Measurements from ENCODE around the gene OPRL1. TPM values are rescaled to one million over a fixed set of nuclear protein-coding genes. Genes with fewer than 3 reads are reported as not detected.

The OPRL1 gene
- total RNA-seq, 1 experiment from 2014 or later, result 0.59 TPM

- peaks cover 21% of the 10 kb centered on the region for H3K4me1 Mint-ChIP-seq (ENCODE audit: low read depth, unreplicated experiment)
- POLR2A ChIA-PET, result no interaction called here
Observed at GRCh38 chr20:64065974-64066343, 13.9 kb upstream of the OPRL1 start.

DNA sequence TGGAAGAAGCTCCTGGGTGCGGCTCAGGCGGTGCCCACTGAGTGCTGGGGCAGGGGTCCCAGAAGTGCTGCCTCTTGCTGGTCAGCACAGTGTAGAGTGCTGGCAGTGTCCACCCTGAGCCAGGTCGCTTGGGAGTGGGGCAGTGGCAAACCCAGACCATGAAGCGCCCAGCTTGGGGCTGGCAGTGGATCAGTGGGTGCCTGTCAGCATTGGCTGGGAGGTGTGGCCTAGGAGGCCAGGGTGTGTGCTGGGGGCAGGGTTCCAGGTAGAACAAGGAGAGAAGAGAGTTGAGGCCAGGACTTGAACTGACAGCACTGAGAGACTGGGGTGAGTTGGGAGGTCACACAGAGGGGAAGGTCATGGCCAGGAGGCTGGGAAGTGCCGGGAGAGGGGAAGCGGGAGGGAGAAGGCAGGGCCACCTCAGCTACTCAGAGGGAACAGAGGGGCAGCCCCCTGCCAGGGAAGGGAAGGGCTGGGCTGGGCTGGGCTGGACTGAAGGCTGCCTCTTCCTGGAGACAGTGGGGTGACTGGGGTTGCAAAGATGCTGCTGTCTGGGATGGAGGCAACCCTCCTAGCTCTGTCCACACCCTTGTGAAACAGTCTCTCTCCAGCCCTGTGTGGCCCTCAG is 12.8 kb upstream of the OPRL1 start:
- peaks cover 21% of the 10 kb centered on the region for H3K4me1 Mint-ChIP-seq (ENCODE audit: low read depth, unreplicated experiment)
- H3K4me3 ChIP-seq (ENCODE audit: low read depth, low read length), result no peak overlapping the region
- no peaks in the 10 kb centered on the region for H3K9me3 ChIP-seq
- TF ChIP-seq, protein P1, sequence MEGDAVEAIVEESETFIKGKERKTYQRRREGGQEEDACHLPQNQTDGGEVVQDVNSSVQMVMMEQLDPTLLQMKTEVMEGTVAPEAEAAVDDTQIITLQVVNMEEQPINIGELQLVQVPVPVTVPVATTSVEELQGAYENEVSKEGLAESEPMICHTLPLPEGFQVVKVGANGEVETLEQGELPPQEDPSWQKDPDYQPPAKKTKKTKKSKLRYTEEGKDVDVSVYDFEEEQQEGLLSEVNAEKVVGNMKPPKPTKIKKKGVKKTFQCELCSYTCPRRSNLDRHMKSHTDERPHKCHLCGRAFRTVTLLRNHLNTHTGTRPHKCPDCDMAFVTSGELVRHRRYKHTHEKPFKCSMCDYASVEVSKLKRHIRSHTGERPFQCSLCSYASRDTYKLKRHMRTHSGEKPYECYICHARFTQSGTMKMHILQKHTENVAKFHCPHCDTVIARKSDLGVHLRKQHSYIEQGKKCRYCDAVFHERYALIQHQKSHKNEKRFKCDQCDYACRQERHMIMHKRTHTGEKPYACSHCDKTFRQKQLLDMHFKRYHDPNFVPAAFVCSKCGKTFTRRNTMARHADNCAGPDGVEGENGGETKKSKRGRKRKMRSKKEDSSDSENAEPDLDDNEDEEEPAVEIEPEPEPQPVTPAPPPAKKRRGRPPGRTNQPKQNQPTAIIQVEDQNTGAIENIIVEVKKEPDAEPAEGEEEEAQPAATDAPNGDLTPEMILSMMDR (IDR thresholded peaks at IDR 0.05; ENCODE audit: insufficient read depth in 1 of 2, low read depth in 1 of 2, low read length in 1 of 2, severe bottlenecking in 1 of 2, unreplicated experiment in 1 of 2), result no peak
- H3K4me3 Mint-ChIP-seq (ENCODE audit: unreplicated experiment), result no peak overlapping the region
- no peak overlapping the region for H3K27ac Mint-ChIP-seq (ENCODE audit: unreplicated experiment)
- no peaks in the 10 kb centered on the region for H3K27me3 ChIP-seq (replicated peaks; ENCODE audit: control insufficient read depth, insufficient read depth, low read length)
- DNase-seq, result no peak
- intact Hi-C loops (cut with micrococcal nuclease; ENCODE audit: unreplicated experiment), result loop anchor here (10.0 kb wide), 1 partner anchor 172 kb away; the partner anchor contains the start of gene DNAJC5
- no peaks in the 10 kb centered on the region for H3K9me3 Mint-ChIP-seq (ENCODE audit: unreplicated experiment)
- CTCF ChIA-PET, result interaction anchor here (0.9 to 1.4 kb wide), 4 partner anchors 10 to 29 kb away, joined by 3 to 6 read pairs (median 4); partner anchors contain the start of gene LKAAEAR1
- no peaks in the 10 kb centered on the region for H3K36me3 ChIP-seq (ENCODE audit: control insufficient read depth, insufficient read depth, low read length)
- BruUV-seq (replicated peaks), result no TSS peak
- peaks cover 14% of the 10 kb centered on the region for H3K36me3 Mint-ChIP-seq (ENCODE audit: insufficient read depth, unreplicated experiment)
- no peaks in the 10 kb centered on the region for H3K27me3 Mint-ChIP-seq (ENCODE audit: insufficient read depth, unreplicated experiment)
- POLR2A ChIA-PET, result no interaction called here
- H3K4me1 ChIP-seq, result peaks cover 13% of the 10 kb centered on the region

More at GRCh38 chr20:64065974-64066343, 13.9 kb upstream of the OPRL1 start:
- no peaks in the 10 kb centered on the region for H3K27me3 ChIP-seq (replicated peaks; ENCODE audit: control insufficient read depth, insufficient read depth, low read length)
- H3K36me3 ChIP-seq (ENCODE audit: control insufficient read depth, insufficient read depth, low read length), result no peaks in the 10 kb centered on the region
- Mint-ChIP-seq H3K27me3 (ENCODE audit: insufficient read depth, unreplicated experiment) (no peaks in the 10 kb centered on the region), H3K36me3 (ENCODE audit: insufficient read depth, unreplicated experiment) (peaks cover 8% of the 10 kb centered on the region), H3K27ac (ENCODE audit: unreplicated experiment) (peak overlapping the region; percentile 45), H3K9me3 (ENCODE audit: unreplicated experiment) (no peaks in the 10 kb centered on the region), H3K4me3 (ENCODE audit: unreplicated experiment) (no peak overlapping the region)
- intact Hi-C loops (cut with micrococcal nuclease; ENCODE audit: unreplicated experiment), result loop anchor here (10.0 kb wide), 1 partner anchor 171 kb away; the partner anchor contains the start of gene DNAJC5
- CTCF ChIA-PET, result interaction anchor here (0.6 to 1.4 kb wide), 4 partner anchors 8 to 23 kb away, joined by 3 to 12 read pairs (median 4); partner anchors contain the start of gene LKAAEAR1
- DNase-seq, result no peak
- no peaks in the 10 kb centered on the region for H3K9me3 ChIP-seq
- TF ChIP-seq, protein P1 (IDR thresholded peaks at IDR 0.05; ENCODE audit: insufficient read depth in 1 of 2, low read depth in 1 of 2, low read length in 1 of 2, severe bottlenecking in 1 of 2, unreplicated experiment in 1 of 2), result no peak
- no peak overlapping the region for H3K4me3 ChIP-seq (ENCODE audit: low read depth, low read length)
- no TSS peak for BruUV-seq (replicated peaks)
- H3K4me1 ChIP-seq, result peaks cover 14% of the 10 kb centered on the region

DNA sequence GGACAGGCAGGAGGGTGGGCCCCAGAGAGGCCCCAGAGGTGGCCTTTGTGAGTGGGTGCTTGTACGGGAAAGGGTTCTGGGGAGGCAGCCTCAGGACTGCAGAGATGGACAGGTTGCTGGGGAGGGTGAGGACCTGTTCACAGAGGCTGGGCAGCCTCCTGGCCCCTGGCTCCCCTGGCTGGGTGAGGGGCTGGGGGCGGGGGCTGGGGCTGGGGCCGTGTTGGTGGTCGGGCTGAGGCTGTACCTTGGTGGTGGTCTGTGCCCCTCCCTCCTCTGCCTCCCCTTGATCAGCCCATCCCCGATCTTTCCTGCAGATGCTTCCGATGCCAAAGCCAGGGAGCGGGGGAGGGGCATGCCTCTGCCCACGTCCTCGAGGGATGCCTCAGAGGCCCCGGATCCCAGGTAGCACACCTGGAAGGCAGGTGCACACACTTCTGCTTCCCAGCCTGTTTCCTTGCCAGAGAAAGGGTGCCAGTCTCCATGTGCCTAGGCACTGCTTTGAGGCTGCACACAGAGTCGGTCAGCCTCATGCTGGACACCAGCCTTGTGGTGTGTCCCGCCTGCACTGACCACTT is 12.1 kb upstream of the OPRL1 start:
- Histone ChIP-seq H3K9me3 (no peaks in the 10 kb centered on the region), H3K36me3 (ENCODE audit: control insufficient read depth, insufficient read depth, low read length) (no peaks in the 10 kb centered on the region), H3K4me1 (0 out of 2 replicates have a peak, but pooled peaks cover 7% of the 10 kb centered on the region), H3K4me3 (ENCODE audit: low read depth, low read length) (no peak overlapping the region), H3K27me3 (replicated peaks; ENCODE audit: control insufficient read depth, insufficient read depth, low read length) (no peaks in the 10 kb centered on the region)
- Mint-ChIP-seq H3K36me3 (ENCODE audit: insufficient read depth, unreplicated experiment) (peaks cover 17% of the 10 kb centered on the region), H3K4me1 (ENCODE audit: low read depth, unreplicated experiment) (peaks cover 21% of the 10 kb centered on the region), H3K4me3 (ENCODE audit: unreplicated experiment) (no peak overlapping the region), H3K9me3 (ENCODE audit: unreplicated experiment) (no peaks in the 10 kb centered on the region), H3K27ac (ENCODE audit: unreplicated experiment) (no peak overlapping the region), H3K27me3 (ENCODE audit: insufficient read depth, unreplicated experiment) (no peaks in the 10 kb centered on the region)
- ChIA-PET CTCF (no interaction called here), POLR2A (no interaction called here)
- no peak for DNase-seq
- TF ChIP-seq, protein P1 (IDR thresholded peaks at IDR 0.05; ENCODE audit: insufficient read depth in 1 of 2, low read depth in 1 of 2, low read length in 1 of 2, severe bottlenecking in 1 of 2, unreplicated experiment in 1 of 2), result no peak
- BruUV-seq (replicated peaks), result no TSS peak
- intact Hi-C loops (cut with micrococcal nuclease; ENCODE audit: unreplicated experiment), result loop anchor here (10.0 kb wide), 1 partner anchor 173 kb away; the partner anchor contains the start of gene DNAJC5

All from Caco-2 (cell line).